ENCODE results near the gene GSTP1. TPM values are rescaled to one million over a fixed set of nuclear protein-coding genes. Genes with fewer than 3 reads are reported as not detected.
"Not testable (repeated sequence)": the region's sequence is repeated elsewhere in the genome, so short reads cannot be mapped to it uniquely, and the experiment has no call there.

GSTP1 gene
- 100 to 1,000 TPM; 339 to 406 TPM for total RNA-seq

GRCh38 chr11:67583247-67584204 is at the start of gene GSTP1:
GSTP1 (plus strand) TSS chr11:67583812; CDS start chr11:67583844, 32 bp downstream.
- Mint-ChIP-seq H3K9me3 (ENCODE audit: low read depth) (no peaks in the 10 kb centered on the region), H3K4me1 (peaks cover 49% of the 10 kb centered on the region), H3K27ac (peak within 1 kb of the TSS; percentile 84), H3K4me3 (peak within 1 kb of the TSS; percentile 88), H3K27me3 (peaks cover 31% of the 10 kb centered on the region), H3K36me3 (peaks cover 31% of the 10 kb centered on the region)
- peak; percentile 87 for DNase-seq
- peak; percentile 95 for ATAC-seq
- CTCF ChIA-PET = interaction anchor here (0.6 to 3.3 kb wide), 15 partner anchors 10 to 372 kb away, joined by 3 to 22 read pairs (median 4); partner anchors contain the start of genes ACY3 and NUDT8

GRCh38 chr11:67534070-67534679 is 49.4 kb upstream of the GSTP1 start:
- Mint-ChIP-seq H3K36me3 (peaks cover 4% of the 10 kb centered on the region), H3K4me3 (no peak overlapping the region), H3K27me3 (peaks cover 2% of the 10 kb centered on the region), H3K9me3 (ENCODE audit: low read depth) (peaks cover 11% of the 10 kb centered on the region), H3K4me1 (no peaks in the 10 kb centered on the region), H3K27ac (no peak overlapping the region)
- CTCF ChIA-PET = no interaction called here
- ATAC-seq = no peak
- no peak for DNase-seq

DNA sequence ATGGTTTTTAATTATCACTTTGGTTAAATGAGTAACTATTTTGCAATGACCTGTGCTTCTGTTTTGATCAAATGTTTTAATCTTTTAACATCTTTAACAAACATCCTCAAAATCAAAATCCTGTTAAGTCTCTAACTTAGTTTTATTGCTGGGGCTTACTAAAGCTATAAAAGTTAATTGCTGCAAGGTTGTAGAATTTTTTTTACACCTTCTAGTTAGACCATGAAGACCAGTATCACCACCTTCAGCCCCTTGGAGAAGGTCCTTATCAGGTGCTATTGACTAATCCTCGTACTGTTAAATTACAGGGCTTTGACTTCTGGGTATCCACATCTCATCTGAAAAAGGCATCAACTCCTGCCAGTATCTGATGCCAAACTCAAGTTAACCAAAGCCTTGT is 48.1 kb upstream of the GSTP1 start:
- peaks cover 2% of the 10 kb centered on the region for H3K27me3 Mint-ChIP-seq
- H3K4me3 Mint-ChIP-seq = no peak overlapping the region
- H3K27ac Mint-ChIP-seq = no peak overlapping the region
- ATAC-seq (no peak), DNase-seq (no peak)
- CTCF ChIA-PET = no interaction called here
- no peaks in the 10 kb centered on the region for H3K4me1 Mint-ChIP-seq
- peaks cover 11% of the 10 kb centered on the region for H3K9me3 Mint-ChIP-seq (ENCODE audit: low read depth)
- H3K36me3 Mint-ChIP-seq = peaks cover 4% of the 10 kb centered on the region

GRCh38 chr11:67538306-67538705 is 45.3 kb upstream of the GSTP1 start:
- CTCF ChIA-PET = no interaction called here
- ATAC-seq = no peak

GRCh38 chr11:67538823-67539505 is 44.6 kb upstream of the GSTP1 start:
- Mint-ChIP-seq H3K9me3 (ENCODE audit: low read depth) (peaks cover 5% of the 10 kb centered on the region), H3K4me3 (no peak overlapping the region), H3K27me3 (no peaks in the 10 kb centered on the region), H3K27ac (no peak overlapping the region), H3K4me1 (no peaks in the 10 kb centered on the region), H3K36me3 (peaks cover 1% of the 10 kb centered on the region)
- peak; percentile 29 for DNase-seq
- CTCF ChIA-PET = no interaction called here
- ATAC-seq = no peak

More at GRCh38 chr11:67538306-67538705, 45.3 kb upstream of the GSTP1 start:
- peaks cover 2% of the 10 kb centered on the region for H3K27me3 Mint-ChIP-seq
- no peak for DNase-seq
- H3K4me3 Mint-ChIP-seq = no peak overlapping the region
- H3K9me3 Mint-ChIP-seq (ENCODE audit: low read depth) = peaks cover 9% of the 10 kb centered on the region
- no peak overlapping the region for H3K27ac Mint-ChIP-seq
- H3K4me1 Mint-ChIP-seq = no peaks in the 10 kb centered on the region
- H3K36me3 Mint-ChIP-seq = peaks cover 4% of the 10 kb centered on the region

GRCh38 chr11:67539550-67539949 is 44.1 kb upstream of the GSTP1 start:
- no peaks in the 10 kb centered on the region for H3K27me3 Mint-ChIP-seq
- ATAC-seq = no peak
- no peaks in the 10 kb centered on the region for H3K4me1 Mint-ChIP-seq
- H3K36me3 Mint-ChIP-seq = no peaks in the 10 kb centered on the region
- no peak for DNase-seq
- peaks cover 1% of the 10 kb centered on the region for H3K9me3 Mint-ChIP-seq (ENCODE audit: low read depth)
- CTCF ChIA-PET = interaction anchor here (0.6 kb wide), 1 partner anchor 12 kb away, joined by 3 read pairs; no protein-coding TSS in a partner anchor
- H3K27ac Mint-ChIP-seq = no peak overlapping the region
- H3K4me3 Mint-ChIP-seq = no peak overlapping the region

DNA sequence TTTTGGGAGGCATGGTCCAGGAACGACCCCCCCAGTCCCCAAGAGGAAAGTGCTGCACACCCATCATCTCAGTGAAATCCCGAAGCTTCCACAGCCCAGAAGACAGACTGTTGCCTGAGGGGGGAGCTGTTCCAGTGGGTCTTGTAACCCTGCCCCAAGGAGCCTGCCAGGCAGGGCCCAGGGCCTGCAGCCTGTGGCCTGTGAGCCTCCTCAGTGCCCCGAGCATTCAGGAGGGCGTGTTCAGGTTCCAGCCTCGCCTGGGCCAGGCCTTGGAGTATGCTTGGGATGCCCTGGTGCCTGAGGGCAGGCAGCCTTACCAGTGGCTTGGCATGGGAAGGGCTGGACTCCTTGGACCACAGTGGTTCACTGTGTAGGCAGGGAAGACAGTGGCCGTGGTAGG is 42.4 kb upstream of the GSTP1 start:
- Mint-ChIP-seq H3K27me3 (no peaks in the 10 kb centered on the region), H3K4me1 (no peaks in the 10 kb centered on the region), H3K9me3 (ENCODE audit: low read depth) (no peaks in the 10 kb centered on the region), H3K4me3 (no peak overlapping the region), H3K27ac (no peak overlapping the region), H3K36me3 (no peaks in the 10 kb centered on the region)
- CTCF ChIA-PET = interaction anchor here (0.5 to 1.7 kb wide), 2 partner anchors 31 to 748 kb away, joined by 3 to 4 read pairs; no protein-coding TSS in a partner anchor
- ATAC-seq = no peak
- DNase-seq = no peak

DNA sequence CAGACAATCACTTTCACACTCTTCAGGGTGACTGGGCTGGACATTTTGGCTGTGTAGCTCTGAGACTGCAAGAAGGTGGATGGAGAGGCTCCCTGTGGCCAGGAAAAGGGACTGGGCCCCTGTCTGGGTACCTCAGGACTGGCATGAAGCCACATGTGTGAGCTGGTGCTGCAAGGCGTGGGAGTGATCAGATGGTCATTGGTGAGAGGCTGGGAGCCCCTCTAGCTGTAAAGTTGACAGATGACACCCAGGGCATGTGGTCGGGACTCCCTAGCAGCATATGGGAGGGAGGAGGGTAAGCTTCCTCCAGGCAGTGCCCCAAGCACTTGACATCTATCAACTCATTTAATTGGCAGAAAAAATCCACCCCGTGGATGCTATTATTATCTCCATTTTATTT is 41.4 kb upstream of the GSTP1 start:
- no peak overlapping the region for H3K4me3 Mint-ChIP-seq
- peaks cover 2% of the 10 kb centered on the region for H3K27me3 Mint-ChIP-seq
- CTCF ChIA-PET = interaction anchor here (1.7 kb wide), 1 partner anchor 30 kb away, joined by 4 read pairs; no protein-coding TSS in a partner anchor
- H3K27ac Mint-ChIP-seq = no peak overlapping the region
- DNase-seq = no peak
- H3K9me3 Mint-ChIP-seq (ENCODE audit: low read depth) = no peaks in the 10 kb centered on the region
- no peaks in the 10 kb centered on the region for H3K4me1 Mint-ChIP-seq
- no peaks in the 10 kb centered on the region for H3K36me3 Mint-ChIP-seq
- ATAC-seq = no peak

GRCh38 chr11:67542971-67543370 is 40.6 kb upstream of the GSTP1 start:
- Mint-ChIP-seq H3K4me1 (no peaks in the 10 kb centered on the region), H3K27ac (no peak overlapping the region), H3K36me3 (no peaks in the 10 kb centered on the region), H3K9me3 (ENCODE audit: low read depth) (no peaks in the 10 kb centered on the region), H3K4me3 (no peak overlapping the region), H3K27me3 (peaks cover 2% of the 10 kb centered on the region)
- CTCF ChIA-PET = no interaction called here
- no peak for ATAC-seq
- no peak for DNase-seq

DNA sequence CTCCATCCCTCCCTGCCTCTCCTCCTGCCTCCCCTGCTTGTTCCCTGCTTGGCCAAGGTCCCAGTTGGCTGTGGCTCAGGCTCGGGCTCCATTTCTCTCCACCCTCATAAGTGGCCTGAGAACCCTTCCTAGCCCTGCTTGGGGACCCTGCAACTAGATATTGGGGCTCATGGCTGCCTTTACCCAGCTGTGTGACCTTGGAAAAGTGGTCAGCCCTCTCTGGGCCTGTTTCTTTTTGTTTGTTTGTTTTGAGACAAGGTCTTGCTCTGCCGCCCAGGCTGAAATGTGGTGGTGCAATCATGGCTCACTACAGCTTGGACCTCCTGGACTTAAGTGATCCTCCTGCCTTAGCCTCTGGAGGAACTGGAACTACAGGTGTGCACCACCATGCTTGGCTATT is 40.0 kb upstream of the GSTP1 start:
- Mint-ChIP-seq H3K9me3 (ENCODE audit: low read depth) (no peaks in the 10 kb centered on the region), H3K4me1 (no peaks in the 10 kb centered on the region), H3K36me3 (no peaks in the 10 kb centered on the region), H3K4me3 (no peak overlapping the region), H3K27ac (no peak overlapping the region), H3K27me3 (peaks cover 2% of the 10 kb centered on the region)
- CTCF ChIA-PET = no interaction called here
- DNase-seq (no peak), ATAC-seq (no peak)

DNA sequence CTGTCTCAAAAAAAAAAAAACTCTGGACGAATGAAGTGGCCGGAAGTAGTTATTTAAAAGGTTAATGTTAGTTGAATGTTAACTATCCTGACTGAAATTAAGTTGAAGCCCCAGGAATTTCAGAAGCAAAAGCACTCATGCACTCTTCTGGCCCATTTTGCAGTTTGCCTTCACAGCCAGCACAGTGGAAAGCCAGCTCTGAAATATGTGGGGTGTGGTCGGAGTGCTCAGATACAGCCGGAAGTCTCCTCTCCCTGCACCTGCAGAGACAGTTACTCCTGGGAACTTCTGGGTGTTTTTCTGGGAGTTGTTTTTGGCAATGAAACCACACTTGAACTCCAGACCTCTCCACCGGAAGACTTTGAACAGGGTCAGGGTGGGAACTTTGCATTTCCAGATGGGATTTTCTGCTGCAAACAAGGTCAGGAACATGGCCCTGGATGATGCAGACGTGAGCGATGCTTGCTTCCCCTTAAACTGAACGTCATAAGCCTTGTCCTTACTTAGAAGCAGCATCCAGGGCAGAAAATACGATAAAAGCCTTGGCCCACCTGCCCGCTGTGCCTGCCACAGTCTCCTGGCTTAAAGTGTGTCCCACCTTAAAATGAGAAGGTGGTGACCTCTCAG is 38.9 kb upstream of the GSTP1 start:
- no peaks in the 10 kb centered on the region for H3K9me3 Mint-ChIP-seq (ENCODE audit: low read depth)
- no peaks in the 10 kb centered on the region for H3K4me1 Mint-ChIP-seq
- H3K36me3 Mint-ChIP-seq = no peaks in the 10 kb centered on the region
- peaks cover 2% of the 10 kb centered on the region for H3K27me3 Mint-ChIP-seq
- DNase-seq = no peak
- CTCF ChIA-PET = interaction anchor here (1.1 kb wide), 1 partner anchor 27 kb away, joined by 3 read pairs; no protein-coding TSS in a partner anchor
- no peak overlapping the region for H3K4me3 Mint-ChIP-seq
- ATAC-seq = no peak
- H3K27ac Mint-ChIP-seq = no peak overlapping the region

DNA sequence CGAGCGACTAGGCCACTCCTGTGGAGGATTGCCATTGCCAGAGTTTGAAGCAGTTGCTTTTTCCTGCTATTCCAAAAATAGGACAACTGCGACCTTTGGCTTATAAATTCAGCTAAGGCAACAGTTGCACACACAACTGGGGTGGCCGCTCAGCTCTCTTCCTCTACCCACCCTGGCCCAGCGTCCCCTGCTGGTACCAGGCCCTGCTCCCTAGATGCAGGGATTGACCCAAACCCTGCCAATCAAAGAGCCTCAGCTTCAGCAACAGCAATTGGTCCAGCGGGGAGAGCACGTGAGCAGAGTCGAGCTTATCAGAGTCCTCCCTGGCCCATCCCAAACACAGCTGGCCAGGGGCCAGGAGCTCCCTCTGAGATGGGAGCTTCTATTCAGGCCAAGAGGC is 38.3 kb upstream of the GSTP1 start:
- Mint-ChIP-seq H3K36me3 (no peaks in the 10 kb centered on the region), H3K4me1 (no peaks in the 10 kb centered on the region), H3K4me3 (no peak overlapping the region), H3K27me3 (peaks cover 4% of the 10 kb centered on the region), H3K27ac (no peak overlapping the region), H3K9me3 (ENCODE audit: low read depth) (no peaks in the 10 kb centered on the region)
- CTCF ChIA-PET = interaction anchor here (1.1 kb wide), 1 partner anchor 27 kb away, joined by 3 read pairs; no protein-coding TSS in a partner anchor
- no peak for ATAC-seq
- no peak for DNase-seq

DNA sequence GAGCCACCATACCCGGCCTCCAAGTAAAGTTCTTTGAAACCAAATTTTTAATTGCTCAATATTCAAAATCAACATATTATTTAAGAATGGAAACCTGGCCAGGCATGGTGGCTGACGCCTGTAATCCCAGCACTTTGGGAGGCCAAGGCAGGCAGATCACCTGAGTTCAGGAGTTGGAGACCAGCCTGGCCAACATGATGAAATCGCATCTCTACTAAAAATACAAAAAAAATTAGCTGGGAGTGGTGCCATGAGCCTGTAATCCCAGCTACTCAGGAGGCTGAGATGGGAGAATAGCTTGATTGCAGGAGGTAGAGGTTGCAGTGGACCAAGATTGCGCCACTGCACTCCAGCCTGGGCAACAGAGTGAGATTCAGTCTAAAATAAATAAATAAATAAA is 35.5 kb upstream of the GSTP1 start:
- not testable (repeated sequence) for H3K4me1 Mint-ChIP-seq, H3K27ac Mint-ChIP-seq

More for the DNA sequence above, 35.5 kb upstream of the GSTP1 start:
- H3K27me3 Mint-ChIP-seq = peaks cover 24% of the 10 kb centered on the region
- ATAC-seq; H3K9me3 Mint-ChIP-seq (ENCODE audit: low read depth); DNase-seq; H3K36me3 Mint-ChIP-seq; H3K4me3 Mint-ChIP-seq; CTCF ChIA-PET: not testable (repeated sequence)
